GM18505 (cell line): ENCODE measurements around the gene PRKCD.

Experiments used
- ATAC-seq: cut with Tn5 transposase; IDR thresholded peaks from one replicate; pipeline ENCODE4 v1.9.1; 2021; ENCODE audit not compliant: unreplicated experiment
- POLR2A ChIP-seq: IDR thresholded peaks from 4 replicates; pipeline ENCODE4 v1.6.1; 2011; ENCODE audit warnings: borderline replicate concordance; ENCODE audit not compliant: insufficient read depth, insufficient read length; ENCODE audit errors: extremely low read depth

PRKCD gene

DNA sequence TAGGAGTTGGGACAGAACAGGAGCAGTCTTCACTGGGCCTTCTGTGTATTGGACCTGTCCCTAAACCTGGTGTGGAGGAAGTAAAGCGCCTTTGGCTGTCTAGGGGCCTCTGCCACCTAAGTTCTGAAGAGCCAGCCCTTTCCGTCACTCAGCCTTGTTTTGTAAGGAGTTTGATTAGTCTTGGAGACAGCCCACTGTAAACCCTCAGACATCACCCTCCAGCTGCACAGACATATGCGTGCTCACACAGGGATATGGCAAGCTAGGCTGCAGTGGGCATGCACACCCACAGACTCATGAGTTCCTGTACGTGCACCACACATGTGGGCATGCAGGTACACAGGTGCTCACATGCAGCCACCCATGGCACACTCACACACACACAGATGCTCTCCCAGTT, 5.2 kb downstream of the PRKCD start:
- no peak for ATAC-seq
- TF ChIP-seq POLR2A = no peak

GRCh38 chr3:53166781-53167291, 5.8 kb downstream of the PRKCD start:
- no peak for ATAC-seq

GRCh38 chr3:53167418-53168174, 6.6 kb downstream of the PRKCD start:
- no peak for TF ChIP-seq POLR2A
- ATAC-seq = no peak

More at GRCh38 chr3:53166781-53167291, 5.8 kb downstream of the PRKCD start:
- no peak for TF ChIP-seq POLR2A

- ATAC-seq = no peak
- TF ChIP-seq POLR2A = no peak
Observed at GRCh38 chr3:53168175-53168923, 7.3 kb downstream of the PRKCD start.

- peak; percentile 27 for TF ChIP-seq POLR2A
- ATAC-seq = no peak
Observed at GRCh38 chr3:53169045-53169831, 8.2 kb downstream of the PRKCD start.

DNA sequence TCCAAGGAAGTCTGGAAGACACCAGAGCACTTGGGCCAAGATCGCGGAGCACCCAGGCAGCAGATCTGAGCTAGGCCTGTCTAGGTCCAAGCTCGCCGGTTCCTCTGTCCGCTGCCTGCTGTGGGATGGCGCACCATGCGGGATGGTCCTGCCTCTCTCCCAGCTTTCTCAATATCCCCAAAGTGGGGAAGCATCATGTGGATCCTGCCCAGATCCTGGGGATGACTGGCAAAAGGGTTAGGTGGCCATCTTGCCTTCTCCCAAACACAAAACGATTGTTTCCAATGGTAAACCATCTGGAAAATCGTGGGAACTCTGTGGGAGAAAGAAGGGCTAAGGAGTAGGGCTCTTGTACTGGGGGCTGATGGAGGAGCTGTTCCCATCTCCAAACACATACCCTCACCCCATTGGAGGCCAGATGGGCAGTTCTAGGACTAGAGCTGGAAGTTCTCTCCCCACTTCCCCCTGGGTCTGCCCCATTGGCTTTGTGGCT, 8.9 kb downstream of the PRKCD start:
- TF ChIP-seq POLR2A = no peak
- ATAC-seq = no peak

- TF ChIP-seq POLR2A = peak; percentile 40
- ATAC-seq = no peak
Observed at GRCh38 chr3:53170325-53171063, 9.5 kb downstream of the PRKCD start.

GRCh38 chr3:53171064-53171418, 10.0 kb downstream of the PRKCD start:
- peak; percentile 8 for TF ChIP-seq POLR2A
- no peak for ATAC-seq

DNA sequence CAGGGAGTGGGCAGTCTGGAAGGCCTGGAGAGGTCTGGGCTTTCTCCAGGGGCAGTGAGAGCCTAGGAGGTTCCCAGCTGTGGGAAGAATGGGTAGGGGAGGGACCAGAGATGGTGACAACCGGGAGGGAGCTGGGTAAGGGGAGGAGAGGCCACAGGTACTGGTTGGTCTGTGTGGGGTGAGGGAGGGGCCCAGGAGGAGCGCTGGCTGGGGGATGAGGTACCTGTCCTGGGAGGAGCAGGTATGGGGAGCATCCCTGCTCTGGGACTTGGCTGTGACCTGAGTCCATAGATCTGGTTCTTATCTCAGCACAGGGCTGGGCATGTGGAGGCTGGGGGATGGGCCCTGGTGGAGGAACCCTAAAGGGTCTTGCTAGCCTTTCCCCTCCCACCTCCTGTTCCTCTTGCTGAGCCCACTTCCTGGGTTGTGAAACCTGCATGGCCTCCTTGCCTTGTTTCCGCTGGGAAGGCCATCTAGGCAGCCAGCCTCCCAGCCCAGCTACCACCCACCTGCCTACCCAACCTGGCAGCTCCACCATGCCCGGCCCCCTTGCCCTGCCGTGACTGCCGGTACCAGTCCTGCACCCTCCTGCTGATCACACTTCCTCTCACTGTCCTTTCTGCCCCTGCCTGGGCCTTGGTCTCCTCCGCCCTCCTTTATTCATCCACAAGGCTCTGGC, 11.0 kb downstream of the PRKCD start:
- no peak for ATAC-seq

DNA sequence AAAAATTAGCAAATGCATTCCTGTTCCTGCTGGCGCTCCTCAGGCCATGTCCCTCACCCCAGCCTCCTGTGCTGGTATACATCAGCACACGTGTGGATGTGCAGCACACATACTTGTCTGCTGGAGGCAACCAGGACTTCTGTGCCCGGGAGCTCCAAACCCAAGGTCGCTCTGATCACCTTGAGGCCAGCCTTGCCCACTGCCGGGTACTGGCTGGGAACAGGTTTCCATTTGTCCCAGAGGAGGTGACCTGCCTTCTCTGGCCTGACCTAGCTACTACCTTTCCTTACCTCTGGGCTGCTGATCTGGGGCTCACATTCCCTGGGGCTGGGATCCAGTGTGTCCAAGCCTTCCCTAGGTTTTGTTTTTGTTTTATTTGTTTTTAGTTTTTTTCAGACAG, 12.1 kb downstream of the PRKCD start:
- ATAC-seq = no peak
- TF ChIP-seq POLR2A = no peak

More for the DNA sequence above, 11.0 kb downstream of the PRKCD start:
- TF ChIP-seq POLR2A = peak; percentile 24

- peak; percentile 31 for TF ChIP-seq POLR2A
- no peak for ATAC-seq
Observed at GRCh38 chr3:53174346-53175250, 13.6 kb downstream of the PRKCD start.
